HEK293T (cell line): Measurements from ENCODE around the gene DACH1.

Source experiments
- FOXA1 ChIP-seq: fragments of 450-650 bp; IDR thresholded peaks from 2 replicates; pipeline ENCODE4 v1.6.1; 2016; ENCODE audit warnings: mild to moderate bottlenecking
- FOXM1 ChIP-seq: fragments of 450-650 bp; IDR thresholded peaks from 2 replicates; pipeline ENCODE4 v1.6.1; 2017; ENCODE audit warnings: mild to moderate bottlenecking, borderline replicate concordance
- HDGF ChIP-seq: fragments of 450-650 bp; IDR thresholded peaks from 2 replicates; pipeline ENCODE4 v1.6.1; 2017; ENCODE audit warnings: antibody characterized with exemption, borderline replicate concordance
- NFRKB ChIP-seq: fragments of 450-650 bp; IDR thresholded peaks from 2 replicates; pipeline ENCODE4 v1.6.1; 2016; ENCODE audit warnings: mild to moderate bottlenecking, moderate library complexity
- SP1 ChIP-seq: fragments of 450-650 bp; IDR thresholded peaks from 2 replicates; pipeline ENCODE4 v1.6.1; 2017
- SUZ12 ChIP-seq: fragments of 450-650 bp; IDR thresholded peaks from 2 replicates; pipeline ENCODE4 v1.6.1; 2016; ENCODE audit warnings: mild to moderate bottlenecking

- no peak for TF ChIP-seq HDGF
- TF ChIP-seq FOXM1, result peak; percentile 68
- TF ChIP-seq SP1, result no peak
- no peak for TF ChIP-seq SUZ12
- TF ChIP-seq FOXA1, result no peak; the same call in 1 of the 2 replicates
- no peak for TF ChIP-seq NFRKB
These were observed 35.3 kb downstream of the DACH1 start for GRCh38 chr13:71831716-71832115.
